GM12878 (cell line): ENCODE results near the gene CCDC137. TPM values are rescaled to one million over a fixed set of nuclear protein-coding genes. Genes with fewer than 3 reads are reported as not detected.

ENCODE experiments used
- BHLHE40 ChIP-seq, 2 experiments: fragments of 450-650 bp in 1 of 2; IDR thresholded peaks; 2 replicates each; pipeline ENCODE4 v1.6.1; 2011 to 2017; ENCODE audit warnings: low read depth in 2 of 2, borderline replicate concordance in 1 of 2, improper control_type of control experiment in 1 of 2, low read length in 1 of 2, mild to moderate bottlenecking in 1 of 2
- CBX5 ChIP-seq: sonication (generic); IDR thresholded peaks from 2 replicates; pipeline ENCODE4 v1.6.1; 2016; ENCODE audit warnings: low read depth, moderate library complexity, mild to moderate bottlenecking, inconsistent platforms
- CEBPB ChIP-seq, 2 experiments: fragments of 150-350 bp in 1 of 2; IDR thresholded peaks; 2 replicates each; pipeline ENCODE4 v1.6.1; 2012 to 2014; ENCODE audit warnings: low read depth in 2 of 2, low read length in 2 of 2, borderline replicate concordance in 1 of 2, inconsistent platforms in 1 of 2
- CHD4 ChIP-seq: fragments of 200-600 bp; sonication (generic); IDR thresholded peaks from 2 replicates; pipeline ENCODE4 v1.6.1; 2016; ENCODE audit warnings: mild to moderate bottlenecking
- CREB1 ChIP-seq: IDR thresholded peaks from 2 replicates; pipeline ENCODE4 v1.6.1; 2012; ENCODE audit warnings: low read depth, mild to moderate bottlenecking, inconsistent platforms
- ESRRA ChIP-seq: IDR thresholded peaks from 2 replicates; pipeline ENCODE4 v1.6.1; 2012; ENCODE audit warnings: mild to moderate bottlenecking, low read length, improper control_type of control experiment
- GATAD2B ChIP-seq: fragments of 450-650 bp; conservative IDR thresholded peaks from 2 replicates; pipeline ENCODE4 v1.6.1; 2017; ENCODE audit warnings: low read depth, mild to moderate bottlenecking, moderate library complexity
- HCFC1 ChIP-seq: fragments of 150-350 bp; IDR thresholded peaks from 2 replicates; pipeline ENCODE4 v1.6.1; 2014; ENCODE audit warnings: low read length
- IKZF2 ChIP-seq, 2 experiments: fragments of 450-650 bp; IDR thresholded peaks; 2 replicates each; pipeline ENCODE4 v1.6.1; 2017; ENCODE audit warnings: mild to moderate bottlenecking in 2 of 2, moderate library complexity in 2 of 2
- IRF4 ChIP-seq: IDR thresholded peaks from 2 replicates; pipeline ENCODE4 v1.6.1; 2011; ENCODE audit warnings: low read depth, low read length
- JUNB ChIP-seq: IDR thresholded peaks from 2 replicates; pipeline ENCODE4 v1.6.1; 2016; ENCODE audit warnings: antibody characterized with exemption, mild to moderate bottlenecking
- NFXL1 ChIP-seq: fragments of 450-650 bp; IDR thresholded peaks from 2 replicates; pipeline ENCODE4 v1.6.1; 2017; ENCODE audit warnings: antibody characterized with exemption, mild to moderate bottlenecking, borderline replicate concordance
- NFYA ChIP-seq: IDR thresholded peaks from 2 replicates; pipeline ENCODE4 v1.6.1; 2011; ENCODE audit warnings: low read depth, mild to moderate bottlenecking, low read length, improper control_type of control experiment, borderline replicate concordance
- NFYB ChIP-seq: IDR thresholded peaks from 2 replicates; pipeline ENCODE4 v1.6.1; 2011; ENCODE audit warnings: low read depth, mild to moderate bottlenecking, low read length, improper control_type of control experiment, moderate library complexity; ENCODE audit not compliant: insufficient read depth
- PAX5 ChIP-seq: IDR thresholded peaks from 2 replicates; pipeline ENCODE4 v1.6.1; 2011; ENCODE audit warnings: low read depth, low read length, borderline replicate concordance
- POLR2A ChIP-seq: IDR thresholded peaks from 2 replicates; pipeline ENCODE4 v1.6.1; 2011; ENCODE audit warnings: low read depth, mild to moderate bottlenecking, low read length
- RAD21 ChIP-seq: IDR thresholded peaks from 2 replicates; pipeline ENCODE4 v1.6.1; 2011; ENCODE audit warnings: mild to moderate bottlenecking, low read depth, low read length, moderate library complexity; ENCODE audit not compliant: insufficient read depth
- SIN3A ChIP-seq: IDR thresholded peaks from 2 replicates; pipeline ENCODE4 v1.6.1; 2012; ENCODE audit warnings: low read depth, low read length, improper control_type of control experiment
- SMARCA5 ChIP-seq: fragments of 450-650 bp; IDR thresholded peaks from 2 replicates; pipeline ENCODE4 v1.6.1; 2017; ENCODE audit warnings: mild to moderate bottlenecking
- SMC3 ChIP-seq: IDR thresholded peaks from 2 replicates; pipeline ENCODE4 v1.6.1; 2011; ENCODE audit warnings: low read length, improper control_type of control experiment, borderline replicate concordance
- SUZ12 ChIP-seq: fragments of 200-600 bp; sonication (generic); IDR thresholded peaks from one replicate; pipeline ENCODE4 v1.6.1; 2018; ENCODE audit warnings: antibody characterized with exemption, mild to moderate bottlenecking; ENCODE audit not compliant: unreplicated experiment
- TBL1XR1 ChIP-seq: IDR thresholded peaks from 2 replicates; pipeline ENCODE4 v1.6.1; 2012; ENCODE audit warnings: low read depth, low read length, improper control_type of control experiment
- YBX1 ChIP-seq: fragments of 450-650 bp; IDR thresholded peaks from 2 replicates; pipeline ENCODE4 v1.6.1; 2016; ENCODE audit warnings: antibody characterized with exemption
- ZBED1 ChIP-seq: IDR thresholded peaks from 2 replicates; pipeline ENCODE4 v1.6.1; 2016; ENCODE audit warnings: borderline replicate concordance
- ZBTB33 ChIP-seq: fragments of 450-650 bp; IDR thresholded peaks from 2 replicates; pipeline ENCODE4 v1.6.1; 2017; ENCODE audit warnings: mild to moderate bottlenecking
- polyA plus RNA-seq, 11 experiments: library from polyadenylated mRNA; depleted of rRNA in 4 of 11; unstranded in 6 of 11; stranded (reverse) in 5 of 11; fragments of >200 nt; fragmentation: Nextera tagmentation in 4 of 11; fragmentation: Illumina TruSeq in 1 of 11; extraction: Ambion mirVana in 4 of 11; extraction: Trizol in 1 of 11; gene quantifications; 1 replicate in 1 of 11; 2 replicates in 10 of 11; pipeline versions ENCODE4 v1.2.1 to v1.2.3, GENCODE V29; 2011 to 2016; ENCODE audit warnings: inconsistent platforms in 2 of 11, missing spikeins in 2 of 11, low read depth in 1 of 11
- total RNA-seq, 4 experiments: library from RNA; depleted of rRNA in 3 of 4; stranded (reverse); fragments of >200 nt in 3 of 4; fragmentation: Illumina TruSeq in 1 of 4; extraction: Trizol in 1 of 4; gene quantifications; 2 replicates each; pipeline versions ENCODE4 v1.2.1 to v1.2.3, GENCODE V29; 2013 to 2021
- TF ChIP-seq, protein P1 (sequence below): fragments of 450-650 bp; IDR thresholded peaks from 2 replicates; pipeline ENCODE4 v1.6.1; 2017; ENCODE audit warnings: mild to moderate bottlenecking, low read depth, inconsistent platforms; ENCODE audit not compliant: poor library complexity, severe bottlenecking
- TF ChIP-seq, protein P2 (sequence below): fragments of 450-650 bp; conservative IDR thresholded peaks from 2 replicates; pipeline ENCODE4 v1.6.1; 2017; ENCODE audit warnings: mild to moderate bottlenecking, moderate library complexity

CCDC137 gene
- total and polyA plus RNA-seq, 10 of the 15 experiments (the other 5 are each of a cell fraction or from before 2014, with no cell fraction given) = 2.2 to 45.4 (median 22.1) TPM

- no peak for TF ChIP-seq JUNB
- no peak for TF ChIP-seq NFXL1
- no peak for TF ChIP-seq CBX5
- TF ChIP-seq NFYA = peak; percentile 73
- TF ChIP-seq, protein P1, sequence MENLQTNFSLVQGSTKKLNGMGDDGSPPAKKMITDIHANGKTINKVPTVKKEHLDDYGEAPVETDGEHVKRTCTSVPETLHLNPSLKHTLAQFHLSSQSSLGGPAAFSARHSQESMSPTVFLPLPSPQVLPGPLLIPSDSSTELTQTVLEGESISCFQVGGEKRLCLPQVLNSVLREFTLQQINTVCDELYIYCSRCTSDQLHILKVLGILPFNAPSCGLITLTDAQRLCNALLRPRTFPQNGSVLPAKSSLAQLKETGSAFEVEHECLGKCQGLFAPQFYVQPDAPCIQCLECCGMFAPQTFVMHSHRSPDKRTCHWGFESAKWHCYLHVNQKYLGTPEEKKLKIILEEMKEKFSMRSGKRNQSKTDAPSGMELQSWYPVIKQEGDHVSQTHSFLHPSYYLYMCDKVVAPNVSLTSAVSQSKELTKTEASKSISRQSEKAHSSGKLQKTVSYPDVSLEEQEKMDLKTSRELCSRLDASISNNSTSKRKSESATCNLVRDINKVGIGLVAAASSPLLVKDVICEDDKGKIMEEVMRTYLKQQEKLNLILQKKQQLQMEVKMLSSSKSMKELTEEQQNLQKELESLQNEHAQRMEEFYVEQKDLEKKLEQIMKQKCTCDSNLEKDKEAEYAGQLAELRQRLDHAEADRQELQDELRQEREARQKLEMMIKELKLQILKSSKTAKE = peak; percentile 22
- TF ChIP-seq HCFC1 = peak; percentile 65
- TF ChIP-seq ESRRA = no peak
- no peak for TF ChIP-seq YBX1
- TF ChIP-seq CHD4 = no peak
- TF ChIP-seq TBL1XR1 = no peak
- TF ChIP-seq, protein P2, sequence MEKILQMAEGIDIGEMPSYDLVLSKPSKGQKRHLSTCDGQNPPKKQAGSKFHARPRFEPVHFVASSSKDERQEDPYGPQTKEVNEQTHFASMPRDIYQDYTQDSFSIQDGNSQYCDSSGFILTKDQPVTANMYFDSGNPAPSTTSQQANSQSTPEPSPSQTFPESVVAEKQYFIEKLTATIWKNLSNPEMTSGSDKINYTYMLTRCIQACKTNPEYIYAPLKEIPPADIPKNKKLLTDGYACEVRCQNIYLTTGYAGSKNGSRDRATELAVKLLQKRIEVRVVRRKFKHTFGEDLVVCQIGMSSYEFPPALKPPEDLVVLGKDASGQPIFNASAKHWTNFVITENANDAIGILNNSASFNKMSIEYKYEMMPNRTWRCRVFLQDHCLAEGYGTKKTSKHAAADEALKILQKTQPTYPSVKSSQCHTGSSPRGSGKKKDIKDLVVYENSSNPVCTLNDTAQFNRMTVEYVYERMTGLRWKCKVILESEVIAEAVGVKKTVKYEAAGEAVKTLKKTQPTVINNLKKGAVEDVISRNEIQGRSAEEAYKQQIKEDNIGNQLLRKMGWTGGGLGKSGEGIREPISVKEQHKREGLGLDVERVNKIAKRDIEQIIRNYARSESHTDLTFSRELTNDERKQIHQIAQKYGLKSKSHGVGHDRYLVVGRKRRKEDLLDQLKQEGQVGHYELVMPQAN = peak; percentile 98
- TF ChIP-seq SUZ12 = no peak
- no peak for TF ChIP-seq PAX5
- peak; percentile 89; the same call in 1 of the 2 replicates for TF ChIP-seq SIN3A
- TF ChIP-seq CREB1 = peak; percentile 84
- TF ChIP-seq GATAD2B = peak; percentile 88
- TF ChIP-seq IRF4 = no peak
- no peak for TF ChIP-seq CEBPB (IDR thresholded peaks at IDR 0.05; ENCODE audit: borderline replicate concordance in 1 of 2, low read depth in 2 of 2, low read length in 2 of 2)
- TF ChIP-seq IKZF2 (IDR thresholded peaks at IDR 0.05) = peak; percentile 57 to 64; a peak in 2 of 4 replicates
- TF ChIP-seq ZBTB33 = no peak
- TF ChIP-seq BHLHE40 (IDR thresholded peaks at IDR 0.05; ENCODE audit: borderline replicate concordance in 1 of 2, low read depth in 2 of 2, low read length in 1 of 2) = no peak; a peak in 1 of 4 replicates
- TF ChIP-seq RAD21 = no peak
- TF ChIP-seq SMC3 = no peak
- TF ChIP-seq ZBED1 = no peak
- peak; percentile 88 for TF ChIP-seq POLR2A
- peak; percentile 96 for TF ChIP-seq NFYB
- TF ChIP-seq SMARCA5 = peak; percentile 66
These were observed 17.3 kb downstream of the CCDC137 start, which contains the start of the genes ARL16 and HGS (continued) for GRCh38 chr17:81683584-81684441.
